Left lung (tissue), 10 donors: ENCODE data around the gene GFY. TPM values are rescaled to one million over a fixed set of nuclear protein-coding genes. Genes with fewer than 3 reads are reported as not detected.

Experiments
- ATAC-seq: fragments of 200-7000 bp; cut with Tn5 transposase; one replicate; pipeline ENCODE4 v1.9.1; 2020; ENCODE audit warnings: moderate library complexity
- DNase-seq, 4 donors: peaks; one replicate each; pipeline ENCODE4 v3.0.0-alpha.2; 2013 to 2020
- H3K27ac ChIP-seq, 2 donors: fragments of 200-600 bp; sonication (generic) in 1 of 2; one replicate each; pipeline versions ENCODE4 v1.5.0 to v1.8.0; 2020 to 2021
- H3K27me3 ChIP-seq, 2 donors: fragments of 200-600 bp; sonication (generic) in 1 of 2; one replicate each; pipeline versions ENCODE4 v1.5.0 to v1.8.0; 2020 to 2021
- H3K36me3 ChIP-seq, 2 donors: fragments of 200-600 bp; sonication (generic) in 1 of 2; one replicate each; pipeline versions ENCODE4 v1.5.0 to v1.8.0; 2020 to 2021
- H3K4me1 ChIP-seq, 2 donors: fragments of 200-600 bp; one replicate each; pipeline ENCODE4 v1.8.0; 2021
- H3K4me3 ChIP-seq, 2 donors: fragments of 200-600 bp; sonication (generic) in 1 of 2; one replicate each; pipeline versions ENCODE4 v1.5.0 to v1.8.0; 2020 to 2021; ENCODE audit warnings: mild to moderate bottlenecking in 1 of 2
- H3K9me3 ChIP-seq, 2 donors: fragments of 200-600 bp; sonication (generic) in 1 of 2; one replicate each; pipeline versions ENCODE4 v1.5.0 to v1.8.0; 2020 to 2021
- CTCF ChIP-seq, 2 donors: fragments of 200-600 bp; sonication (generic) in 1 of 2; IDR thresholded peaks; one replicate each; pipeline versions ENCODE4 v1.5.0 to v1.8.0; 2021; ENCODE audit warnings: antibody characterized with exemption in 2 of 2
- intact Hi-C, 2 donors: fragments of 100-400 bp; cut with DNase I; formaldehyde crosslinking; loops; one replicate each; pipeline versions ENCODE4 v1.11.2 to v1.14.2; 2022
- polyA plus RNA-seq, 6 donors: library from polyadenylated mRNA; unstranded; fragments of 120-200 nt; gene quantifications; one replicate each; pipeline ENCODE4 v1.2.1, GENCODE V29; 2013; ENCODE audit not compliant: insufficient read length in 6 of 6
- total RNA-seq, 2 donors: library from RNA; stranded (reverse); fragmentation: NEBNext Ultra II Directional; extraction: Animal tissue kit (Norgen Biotek cat#: 25700); gene quantifications; one replicate each; pipeline ENCODE4 v1.2.1, GENCODE V29; 2021
- donor health status: DM: no; HTN: yes; CAD: no.
- donor health status: DM: no; HTN: no; CAD: no.

Gene GFY
- total and polyA plus RNA-seq, 8 donors = not detected

- Histone ChIP-seq H3K4me1 (no peaks in the 10 kb centered on the region), H3K27ac (no peak overlapping the region), H3K27me3 (peaks cover 0 to 21% of the 10 kb centered on the region in 2 donors), H3K36me3 (no peaks in the 10 kb centered on the region), H3K9me3 (no peaks in the 10 kb centered on the region), H3K4me3 (no peak overlapping the region)
- intact Hi-C loops = loop anchor here in 1 of 2 donors (5.0 kb wide), 1 partner anchor 51 kb away; the partner anchor contains the start of gene SLC17A7
- peak; percentile 60 to 72 for TF ChIP-seq CTCF (IDR thresholded peaks at IDR 0.05)
- ATAC-seq (peak; percentile 78), DNase-seq (peak; percentile 49 to 90 (median 82))
These were observed 33.4 kb upstream of the GFY start for GRCh38 chr19:49391581-49392399.

GRCh38 chr19:49393881-49394280 is 31.3 kb upstream of the GFY start:
- Histone ChIP-seq H3K9me3 (no peaks in the 10 kb centered on the region), H3K27ac (no peak overlapping the region), H3K4me3 (no peak overlapping the region), H3K27me3 (peaks cover 0 to 11% of the 10 kb centered on the region in 2 donors), H3K4me1 (no peaks in the 10 kb centered on the region), H3K36me3 (no peaks in the 10 kb centered on the region)
- no peak for TF ChIP-seq CTCF (IDR thresholded peaks at IDR 0.05)
- intact Hi-C loops = loop anchor here in 1 of 2 donors (5.0 kb wide), 1 partner anchor 48 kb away; the partner anchor contains the start of gene SLC17A7
- no peak for DNase-seq
- ATAC-seq = no peak

GRCh38 chr19:49395581-49396407 is 29.4 kb upstream of the GFY start:
- H3K27ac ChIP-seq = peak overlapping the region; percentile 18 to 81
- ATAC-seq = peak; percentile 80

GRCh38 chr19:49396738-49397505 is 28.3 kb upstream of the GFY start:
- no peak overlapping the region for H3K27ac ChIP-seq

More at GRCh38 chr19:49395581-49396407, 29.4 kb upstream of the GFY start:
- peaks cover 0 to 11% of the 10 kb centered on the region in 2 donors for H3K27me3 ChIP-seq
- intact Hi-C loops = no loop called here
- H3K4me1 ChIP-seq = no peaks in the 10 kb centered on the region
- H3K4me3 ChIP-seq = no peak overlapping the region
- no peaks in the 10 kb centered on the region for H3K9me3 ChIP-seq
- no peaks in the 10 kb centered on the region for H3K36me3 ChIP-seq
- no peak for TF ChIP-seq CTCF (IDR thresholded peaks at IDR 0.05)
- peak in 2 of 4 donors; percentile 74 to 78 for DNase-seq

More at GRCh38 chr19:49396738-49397505, 28.3 kb upstream of the GFY start:
- Histone ChIP-seq H3K4me3 (no peak overlapping the region), H3K9me3 (no peaks in the 10 kb centered on the region), H3K27me3 (peaks cover 0 to 11% of the 10 kb centered on the region in 2 donors), H3K36me3 (no peaks in the 10 kb centered on the region), H3K4me1 (no peaks in the 10 kb centered on the region)
- DNase-seq (peak in 1 of 4 donors; percentile 45), ATAC-seq (no peak)
- intact Hi-C loops = no loop called here
- no peak for TF ChIP-seq CTCF (IDR thresholded peaks at IDR 0.05)
